Neuronal stem cell (in vitro differentiated cells): ENCODE data around the gene MGST3.

Source experiments
- DNase-seq: peaks from one replicate; pipeline ENCODE4 v3.0.0-alpha.2; 2013; ENCODE audit warnings: low spot score
- H2AFZ ChIP-seq: one replicate; pipeline ENCODE4 v1.6.1; 2013; ENCODE audit warnings: mild to moderate bottlenecking, low read length, inconsistent platforms
- H2AK5ac ChIP-seq: 2 replicates; pipeline ENCODE4 v1.6.1; 2013; ENCODE audit warnings: low read depth, mild to moderate bottlenecking, inconsistent platforms, low read length, moderate library complexity, mixed read lengths
- H2BK120ac ChIP-seq: 2 replicates; pipeline ENCODE4 v1.6.1; 2013; ENCODE audit warnings: low read depth, mild to moderate bottlenecking, inconsistent platforms, low read length, moderate library complexity, mixed read lengths
- H2BK12ac ChIP-seq: one replicate; pipeline ENCODE4 v1.6.1; 2013; ENCODE audit warnings: low read length, inconsistent platforms
- H2BK15ac ChIP-seq: 2 replicates; pipeline ENCODE4 v1.6.1; 2013; ENCODE audit warnings: mild to moderate bottlenecking, low read length, inconsistent platforms, mixed read lengths
- H2BK5ac ChIP-seq: one replicate; pipeline ENCODE4 v1.6.1; 2013; ENCODE audit warnings: inconsistent platforms, mild to moderate bottlenecking, low read length, moderate library complexity
- H3K14ac ChIP-seq: one replicate; pipeline ENCODE4 v1.6.1; 2013; ENCODE audit warnings: low read length, inconsistent platforms
- H3K18ac ChIP-seq: 2 replicates; pipeline ENCODE4 v1.6.1; 2013; ENCODE audit warnings: low read length, inconsistent platforms
- H3K23ac ChIP-seq: 2 replicates; pipeline ENCODE4 v1.6.1; 2013; ENCODE audit warnings: low read depth, mild to moderate bottlenecking, mixed read lengths, low read length, inconsistent platforms; ENCODE audit not compliant: poor library complexity
- H3K27ac ChIP-seq: replicated peaks from 3 replicates; pipeline ENCODE4 v1.5.1; 2013; ENCODE audit warnings: low read length, inconsistent platforms
- H3K27me3 ChIP-seq, 3 experiments: 2 replicates each; pipeline ENCODE4 v1.6.1; 2013; ENCODE audit warnings: low read length in 3 of 3, mild to moderate bottlenecking in 2 of 3, inconsistent platforms in 1 of 3, low read depth in 1 of 3, mixed read lengths in 1 of 3, moderate library complexity in 1 of 3; ENCODE audit not compliant: control insufficient read depth in 3 of 3, insufficient read depth in 3 of 3
- H3K36me3 ChIP-seq, 2 donors: replicated peaks in 1 of 2; 2 replicates each; pipeline ENCODE4 v1.6.1; 2013; ENCODE audit warnings: low read length in 2 of 2; ENCODE audit not compliant: control insufficient read depth in 2 of 2, insufficient read depth in 2 of 2
- H3K4ac ChIP-seq: 2 replicates; pipeline ENCODE4 v1.6.1; 2013; ENCODE audit warnings: inconsistent platforms, mild to moderate bottlenecking, low read length, moderate library complexity
- H3K4me1 ChIP-seq, 2 donors: 1 replicate in 1 of 2; 2 replicates in 1 of 2; pipeline ENCODE4 v1.6.1; 2013; ENCODE audit warnings: low read length in 2 of 2, low read depth in 1 of 2; ENCODE audit not compliant: control insufficient read depth in 2 of 2, insufficient read depth in 1 of 2
- H3K4me2 ChIP-seq: one replicate; pipeline ENCODE4 v1.6.1; 2013; ENCODE audit warnings: mild to moderate bottlenecking, low read length, inconsistent platforms; ENCODE audit not compliant: insufficient read depth, poor library complexity, severe bottlenecking
- H3K4me3 ChIP-seq, 2 donors: 2 replicates each; pipeline ENCODE4 v1.5.1; 2013; ENCODE audit warnings: low read length in 2 of 2, mild to moderate bottlenecking in 2 of 2, inconsistent platforms in 1 of 2, moderate library complexity in 1 of 2
- H3K79me1 ChIP-seq: one replicate; pipeline ENCODE4 v1.6.1; 2013; ENCODE audit warnings: low read depth, mild to moderate bottlenecking, inconsistent platforms, low read length, moderate library complexity
- H3K9ac ChIP-seq: one replicate; pipeline ENCODE4 v1.6.1; 2013; ENCODE audit warnings: mild to moderate bottlenecking, low read depth, low read length, inconsistent platforms; ENCODE audit not compliant: poor library complexity
- H3K9me3 ChIP-seq, 2 donors: replicated peaks in 1 of 2; 2 replicates each; pipeline versions ENCODE3 to v1.6.1; 2013; ENCODE audit warnings: low read length in 2 of 2, mild to moderate bottlenecking in 2 of 2, inconsistent platforms in 1 of 2, low read depth in 1 of 2, mixed read lengths in 1 of 2, moderate library complexity in 1 of 2; ENCODE audit not compliant: control insufficient read depth in 2 of 2, insufficient read depth in 1 of 2
- H4K8ac ChIP-seq: one replicate; pipeline ENCODE4 v1.6.1; 2013; ENCODE audit warnings: low read depth, mild to moderate bottlenecking, inconsistent platforms, low read length, moderate library complexity
- H4K91ac ChIP-seq: one replicate; pipeline ENCODE4 v1.6.1; 2013; ENCODE audit warnings: low read length, low read depth, mild to moderate bottlenecking, inconsistent platforms; ENCODE audit not compliant: poor library complexity
- WGBS, 2 donors: extraction: QIAGEN DNeasy Blood & Tissue Kit; methylation state at CpG; one replicate each; pipeline ENCODE4 v1.1.7; 2013; ENCODE audit warnings: missing lambda C conversion rate in 2 of 2, mixed read lengths in 1 of 2; ENCODE audit not compliant: insufficient read length in 2 of 2, insufficient replicate concordance in 1 of 2; ENCODE audit errors: extremely low coverage in 2 of 2; 5-methylcytosine and 5-hydroxymethylcytosine counted together

MGST3 gene

DNA sequence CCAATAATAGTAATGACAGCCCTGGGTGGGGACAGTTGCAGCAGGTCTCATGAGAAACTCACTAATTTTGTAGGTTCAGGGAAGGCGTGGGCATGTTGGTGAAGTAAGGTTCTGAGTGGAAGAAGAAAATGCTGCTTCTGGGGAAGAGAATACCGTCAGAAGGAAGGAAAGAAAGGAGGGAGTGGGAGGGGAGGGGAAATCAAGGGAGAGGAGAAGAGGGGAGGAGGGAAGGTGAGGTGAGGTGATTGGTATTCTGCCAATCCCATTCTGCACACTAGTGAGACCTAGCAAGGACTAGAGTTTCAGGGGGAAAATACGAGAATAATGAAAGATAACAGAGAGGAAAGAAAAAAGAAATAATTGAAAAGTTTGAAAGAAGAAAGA is 32.4 kb upstream of the MGST3 start:
- Histone ChIP-seq H2AFZ (peak overlapping the region; percentile 92), H3K9ac (no peak overlapping the region), H3K27me3 (peaks cover 0 to 10% (median 0%) of the 10 kb centered on the region in 3 experiments), H2AK5ac (no peak overlapping the region), H3K36me3 (no peaks in the 10 kb centered on the region), H2BK15ac (no peak overlapping the region), H4K8ac (no peak overlapping the region), H3K79me1 (no peaks in the 10 kb centered on the region), H2BK5ac (peak overlapping the region; percentile 63), H2BK12ac (no peak overlapping the region), H4K91ac (no peak overlapping the region), H3K27ac (peak overlapping the region; percentile 68), H3K4me1 (peaks cover 2 to 6% of the 10 kb centered on the region in 2 donors), H2BK120ac (no peak overlapping the region), H3K4me2 (peak overlapping the region; percentile 79), H3K18ac (no peak overlapping the region), H3K14ac (no peak overlapping the region), H3K9me3 (no peaks in the 10 kb centered on the region), H3K4me3 (peak overlapping the region; percentile 60 to 81), H3K23ac (no peak overlapping the region), H3K4ac (no peak overlapping the region)
- no CpG with 5 or more reads among the region's 3 CpGs for WGBS, 2 donors
- DNase-seq, result no peak

DNA sequence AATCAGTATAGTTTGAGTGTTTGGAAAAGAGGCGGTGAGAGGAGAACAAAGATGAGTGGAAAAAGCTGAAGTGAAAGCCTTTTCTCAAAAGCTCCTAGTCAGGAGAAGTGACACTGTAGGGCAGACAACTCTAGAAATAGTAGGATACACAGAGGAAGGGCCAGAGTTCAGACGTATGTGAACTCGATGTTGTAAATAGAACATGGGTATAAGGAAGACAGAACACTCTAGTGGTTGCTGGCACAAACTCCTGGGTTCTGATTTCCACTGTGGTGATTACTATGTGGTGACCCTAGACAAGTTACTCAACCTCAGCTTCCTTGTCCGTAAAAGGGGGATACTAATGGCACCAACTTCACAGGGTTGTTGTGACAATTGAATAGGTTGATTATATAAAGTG is 30.2 kb upstream of the MGST3 start:
- H3K27me3 ChIP-seq, result peaks cover 0 to 17% (median 0%) of the 10 kb centered on the region in 3 experiments
- no peak overlapping the region for H4K91ac ChIP-seq
- H3K79me1 ChIP-seq, result no peaks in the 10 kb centered on the region
- no peak overlapping the region for H2BK12ac ChIP-seq
- no peak for DNase-seq
- H2BK15ac ChIP-seq, result no peak overlapping the region
- no peak overlapping the region for H4K8ac ChIP-seq
- no peak overlapping the region for H2AFZ ChIP-seq
- no peaks in the 10 kb centered on the region for H3K9me3 ChIP-seq
- no peak overlapping the region for H3K27ac ChIP-seq
- no peak overlapping the region for H3K9ac ChIP-seq
- no peak overlapping the region for H2AK5ac ChIP-seq
- H3K36me3 ChIP-seq, result no peaks in the 10 kb centered on the region
- no peak overlapping the region for H3K18ac ChIP-seq
- no peak overlapping the region for H3K4ac ChIP-seq
- H3K14ac ChIP-seq, result no peak overlapping the region
- no peak overlapping the region for H3K4me3 ChIP-seq
- H2BK5ac ChIP-seq, result no peak overlapping the region
- no peak overlapping the region for H3K4me2 ChIP-seq
- peaks cover 2 to 6% of the 10 kb centered on the region in 2 donors for H3K4me1 ChIP-seq
- WGBS, 2 donors, result no CpG with 5 or more reads among the region's 4 CpGs
- no peak overlapping the region for H3K23ac ChIP-seq
- H2BK120ac ChIP-seq, result no peak overlapping the region

DNA sequence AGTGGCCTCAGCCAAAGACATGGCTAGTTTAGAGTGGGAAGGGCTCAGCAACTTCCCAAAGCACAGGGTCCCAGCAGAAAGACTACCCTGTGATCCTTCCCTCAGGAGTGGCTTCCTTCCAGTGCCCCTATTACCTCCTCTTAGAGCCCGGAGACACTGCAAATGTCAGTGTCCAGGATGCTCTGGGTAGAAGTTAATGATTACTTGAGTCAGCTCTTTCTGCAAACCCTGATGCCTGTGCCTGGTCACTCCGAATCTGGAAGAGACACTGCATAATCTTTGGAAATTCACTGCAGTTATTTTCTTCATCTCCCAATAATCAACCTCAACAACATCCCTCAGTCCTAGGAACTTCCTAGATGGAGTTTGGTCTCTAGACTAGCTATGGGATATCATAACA is 27.2 kb upstream of the MGST3 start:
- Histone ChIP-seq H2AK5ac (no peak overlapping the region), H3K27me3 (peaks cover 0 to 17% (median 0%) of the 10 kb centered on the region in 3 experiments), H4K91ac (no peak overlapping the region), H3K18ac (no peak overlapping the region), H2BK12ac (no peak overlapping the region), H2BK5ac (no peak overlapping the region), H3K4ac (no peak overlapping the region), H3K79me1 (no peaks in the 10 kb centered on the region), H3K9me3 (no peaks in the 10 kb centered on the region), H2BK15ac (no peak overlapping the region), H3K14ac (no peak overlapping the region), H4K8ac (no peak overlapping the region), H3K36me3 (no peaks in the 10 kb centered on the region), H3K27ac (no peak overlapping the region), H3K23ac (no peak overlapping the region), H3K4me3 (no peak overlapping the region), H3K4me2 (no peak overlapping the region), H2AFZ (no peak overlapping the region), H2BK120ac (no peak overlapping the region), H3K9ac (no peak overlapping the region), H3K4me1 (no peaks in the 10 kb centered on the region)
- WGBS, 2 donors, result no CpG with 5 or more reads among the region's 2 CpGs
- no peak for DNase-seq

DNA sequence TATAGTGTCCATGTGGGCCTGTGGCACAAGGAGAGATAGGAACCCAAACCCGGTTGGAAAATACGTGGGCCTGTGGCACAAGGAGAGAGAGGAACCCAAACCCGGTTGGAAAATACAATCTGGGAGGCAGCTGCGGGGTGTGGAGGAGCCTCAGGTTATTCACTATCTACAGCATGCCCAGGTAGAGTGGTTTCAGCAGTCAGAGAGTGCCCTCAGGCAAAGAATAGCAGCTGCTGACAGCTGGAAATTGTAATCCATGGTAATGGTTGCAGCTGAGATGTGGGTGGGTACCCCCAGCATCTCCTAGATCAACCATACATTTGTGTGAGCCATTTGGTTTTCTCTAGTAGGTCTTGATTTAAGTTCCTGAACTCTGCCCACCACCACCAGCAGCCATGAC is 25.8 kb upstream of the MGST3 start:
- no peak overlapping the region for H3K27ac ChIP-seq

More for the DNA sequence above, 25.8 kb upstream of the MGST3 start:
- H2BK12ac ChIP-seq, result no peak overlapping the region
- no peak overlapping the region for H2AK5ac ChIP-seq
- H3K9ac ChIP-seq, result no peak overlapping the region
- H2BK15ac ChIP-seq, result no peak overlapping the region
- no peaks in the 10 kb centered on the region for H3K9me3 ChIP-seq
- no peak overlapping the region for H3K18ac ChIP-seq
- H3K27me3 ChIP-seq, result peaks cover 0 to 17% (median 0%) of the 10 kb centered on the region in 3 experiments
- no peak overlapping the region for H3K4me3 ChIP-seq
- no peak overlapping the region for H4K91ac ChIP-seq
- H2BK120ac ChIP-seq, result no peak overlapping the region
- no peak overlapping the region for H4K8ac ChIP-seq
- no peak overlapping the region for H3K4ac ChIP-seq
- H3K36me3 ChIP-seq, result no peaks in the 10 kb centered on the region
- DNase-seq, result no peak
- no peak overlapping the region for H3K23ac ChIP-seq
- H2AFZ ChIP-seq, result no peak overlapping the region
- no peak overlapping the region for H3K4me2 ChIP-seq
- H3K79me1 ChIP-seq, result no peaks in the 10 kb centered on the region
- no CpG with 5 or more reads among the region's 4 CpGs for WGBS, 2 donors
- H3K14ac ChIP-seq, result no peak overlapping the region
- no peak overlapping the region for H2BK5ac ChIP-seq
- H3K4me1 ChIP-seq, result no peaks in the 10 kb centered on the region
